NCI-H2171 (cell line): ENCODE measurements around the gene ASB11.
"Not testable (repeated sequence)": the region's sequence is repeated elsewhere in the genome, so short reads cannot be mapped to it uniquely, and the experiment has no call there.

Experiments
- DNase-seq: peaks from one replicate; lab custom pipeline; 2025; lab: John Stamatoyannopoulos, UW

Gene ASB11

DNA sequence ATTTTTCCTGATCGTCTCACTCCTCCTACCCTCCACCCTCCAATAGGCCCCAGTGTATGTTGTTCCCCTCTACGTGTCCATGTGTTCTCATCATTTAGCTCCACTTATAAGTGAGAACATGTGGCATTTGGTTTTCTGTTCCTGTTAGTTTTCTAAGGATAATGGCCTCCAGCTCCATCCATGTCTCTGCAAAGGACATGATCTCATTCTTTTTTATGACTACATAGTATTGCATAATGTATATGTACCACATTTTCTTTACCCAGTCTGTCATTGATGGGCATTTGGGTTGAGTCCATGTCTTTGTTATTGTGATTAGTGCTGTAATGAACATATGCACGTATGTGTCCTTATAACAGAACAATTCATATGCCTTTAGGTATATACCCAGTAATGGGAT lies 9.5 kb downstream of the ASB11 start:
- not testable (repeated sequence) for DNase-seq

DNA sequence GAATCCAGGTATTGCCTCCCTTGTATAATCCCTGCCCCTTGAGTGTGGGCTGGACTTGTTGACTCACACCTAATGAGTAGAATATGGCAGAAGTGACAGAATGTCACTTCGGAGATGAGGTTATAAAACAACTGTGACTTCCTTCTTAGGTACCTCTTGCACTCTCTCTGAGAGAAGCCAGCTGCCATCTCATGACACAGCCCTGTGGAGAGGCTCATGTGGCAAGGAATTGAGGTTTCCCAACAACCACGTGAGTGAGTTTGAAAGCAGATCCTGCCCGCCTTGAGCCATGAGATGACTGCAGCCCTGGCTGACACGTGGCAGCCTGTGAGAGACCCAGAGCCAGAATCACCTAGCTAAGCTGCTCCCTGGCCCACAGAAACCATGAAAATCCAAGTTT lies 13.5 kb downstream of the ASB11 start:
- DNase-seq: no peak

DNA sequence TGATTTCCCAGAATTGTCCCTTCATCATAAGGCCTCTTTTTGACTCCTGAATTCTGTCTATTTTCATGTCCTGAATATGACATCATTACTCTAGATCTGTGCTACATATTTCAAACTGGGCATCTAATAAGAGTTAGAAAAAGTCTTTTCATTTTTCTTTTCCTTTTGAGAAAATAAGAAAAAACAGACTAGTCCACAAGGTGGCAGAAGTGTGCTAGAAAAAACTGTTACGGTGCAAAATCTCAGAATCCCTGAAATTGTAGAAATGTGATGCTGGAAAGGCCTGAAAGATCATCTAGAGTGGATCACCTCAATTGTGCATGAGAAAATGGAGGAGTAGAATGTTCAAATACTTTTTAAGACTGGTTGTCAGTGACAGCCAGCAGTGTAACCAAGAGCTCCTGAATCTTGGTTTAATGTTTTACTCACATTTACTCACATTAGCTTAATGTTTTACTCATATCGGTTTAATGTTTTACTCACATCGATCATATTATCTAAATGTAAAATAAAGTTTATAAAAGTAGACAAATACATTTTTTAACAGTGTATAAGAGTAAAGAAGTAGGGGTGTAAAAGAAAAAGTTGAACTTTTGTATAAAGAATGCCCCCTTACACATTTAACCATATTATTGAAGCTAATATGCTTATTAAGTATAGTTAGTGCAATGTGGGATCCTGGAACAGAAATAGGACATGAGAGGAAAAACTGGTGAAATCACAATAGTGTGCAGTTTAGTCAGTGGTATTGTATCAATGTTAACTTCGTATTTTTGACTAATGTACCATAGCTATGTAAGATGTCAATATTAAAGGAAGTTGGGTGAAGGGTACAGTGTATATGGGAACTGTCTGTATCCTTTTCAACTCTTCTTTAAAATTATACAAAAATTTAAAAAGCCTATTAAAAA lies 15.2 kb downstream of the ASB11 start:
- peak; percentile 12 for DNase-seq

DNA sequence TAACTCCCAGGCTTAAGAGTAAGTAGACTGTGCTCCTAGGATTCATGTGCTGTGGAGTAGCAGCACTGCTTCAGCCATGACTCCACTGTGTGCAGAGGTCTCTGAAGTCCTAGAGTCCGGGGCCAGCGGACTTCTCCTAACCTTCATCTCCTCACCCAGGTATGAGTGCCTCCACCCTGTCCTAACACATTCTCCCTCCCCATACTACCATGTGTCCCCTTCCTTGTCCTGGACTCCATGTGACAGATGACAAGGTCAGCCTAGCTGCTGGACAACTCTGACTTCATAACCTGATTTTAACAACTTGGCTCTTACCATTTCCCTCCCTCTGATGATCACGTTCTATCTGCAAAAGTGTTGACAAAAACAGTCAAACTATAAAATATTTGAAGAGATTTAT lies 16.7 kb downstream of the ASB11 start:
- DNase-seq: no peak

DNA sequence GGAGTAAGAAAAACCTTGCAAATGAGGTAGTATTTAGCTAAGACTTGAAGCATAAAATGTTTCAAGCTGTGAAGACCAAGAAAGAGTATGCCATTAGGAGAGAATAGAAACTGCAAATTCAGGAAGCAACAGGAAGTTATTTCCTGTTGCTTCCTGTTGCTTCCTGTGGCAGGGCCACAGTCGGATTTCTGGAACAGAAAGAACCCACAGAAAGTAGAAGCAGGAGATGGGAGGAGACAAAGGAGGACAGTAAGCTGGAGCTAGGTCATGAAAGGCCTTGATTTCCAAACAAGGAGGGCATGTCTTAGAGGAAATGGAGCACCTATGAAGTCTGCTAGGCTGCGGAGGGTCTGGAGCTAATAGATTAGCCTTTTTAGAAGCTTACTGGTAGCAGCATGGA lies 17.2 kb downstream of the ASB11 start:
- DNase-seq: no peak

DNA sequence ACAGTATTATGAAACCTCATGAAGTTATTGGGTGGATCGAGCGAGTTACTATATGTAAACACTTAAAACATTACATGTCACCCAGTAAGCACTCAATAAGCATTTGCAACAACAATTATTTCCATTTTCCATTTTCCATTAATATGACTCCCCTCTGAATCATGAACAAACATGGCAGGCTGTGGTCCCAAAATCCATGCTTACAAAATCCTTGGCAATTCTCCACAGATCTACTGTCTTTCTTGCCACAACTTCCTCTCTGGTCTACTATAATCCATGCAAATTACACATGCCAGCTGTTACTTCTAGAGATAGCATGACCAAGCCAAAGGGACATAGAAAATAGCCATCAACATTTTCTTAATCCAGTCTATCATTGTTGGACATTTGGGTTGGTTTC lies 22.0 kb downstream of the ASB11 start:
- DNase-seq: no peak

DNA sequence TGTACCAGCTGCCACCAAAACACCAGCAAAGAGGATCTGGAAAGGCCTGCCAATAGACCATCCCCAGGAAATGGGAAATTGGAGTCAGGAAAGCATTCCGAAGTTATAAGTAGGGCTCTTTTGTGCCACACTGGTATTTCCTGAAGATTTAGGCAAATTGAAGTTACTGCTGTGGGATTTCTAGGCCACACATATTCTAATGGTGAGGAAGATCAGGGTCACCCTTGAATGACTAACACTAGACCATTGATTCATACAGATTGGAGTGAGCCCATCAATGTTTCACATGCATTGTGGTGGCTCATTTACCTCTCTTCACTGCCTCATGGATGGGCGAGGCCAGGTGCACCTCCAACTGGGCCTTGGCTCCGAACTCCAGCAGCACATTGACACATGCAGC lies 22.6 kb downstream of the ASB11 start:
- DNase-seq: no peak

DNA sequence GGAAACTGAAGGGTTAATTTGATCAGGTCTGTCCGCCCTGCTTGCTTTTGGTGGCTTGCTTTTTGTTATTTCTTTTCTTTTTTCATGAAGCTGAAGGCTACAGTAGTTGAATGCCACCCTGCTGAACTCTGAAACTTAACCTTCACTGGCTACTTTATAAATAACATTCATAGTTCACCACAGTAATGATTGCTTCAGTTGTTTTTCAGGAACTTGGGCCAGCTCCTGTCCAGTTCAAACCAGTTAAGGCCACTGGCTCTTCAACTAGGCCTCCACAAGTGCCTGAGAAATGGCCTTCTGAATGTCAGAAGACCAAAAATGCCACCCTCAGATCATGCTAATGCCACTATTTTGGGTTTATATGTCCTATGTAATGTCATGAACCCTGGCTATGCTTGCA lies 37.8 kb downstream of the ASB11 start:
- no peak for DNase-seq

DNA sequence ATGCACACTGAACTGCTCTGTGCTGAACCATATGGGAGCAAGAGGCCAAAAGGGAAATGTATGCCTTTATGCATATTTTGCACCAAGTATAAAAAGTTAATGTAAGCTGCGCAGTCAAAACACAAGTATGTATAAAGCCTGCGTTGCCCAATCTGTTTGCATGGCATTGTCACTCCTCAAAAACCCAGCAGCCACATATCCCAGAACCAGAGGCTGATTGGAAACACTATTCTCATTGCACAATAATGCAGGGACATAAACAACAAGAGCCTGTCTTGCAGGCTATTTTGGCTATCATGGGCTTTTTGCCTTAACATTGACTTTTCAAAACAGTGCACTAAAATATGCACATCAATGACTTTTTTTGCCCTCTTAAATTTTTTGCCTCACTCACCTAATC lies 40.5 kb downstream of the ASB11 start:
- DNase-seq: no peak

DNA sequence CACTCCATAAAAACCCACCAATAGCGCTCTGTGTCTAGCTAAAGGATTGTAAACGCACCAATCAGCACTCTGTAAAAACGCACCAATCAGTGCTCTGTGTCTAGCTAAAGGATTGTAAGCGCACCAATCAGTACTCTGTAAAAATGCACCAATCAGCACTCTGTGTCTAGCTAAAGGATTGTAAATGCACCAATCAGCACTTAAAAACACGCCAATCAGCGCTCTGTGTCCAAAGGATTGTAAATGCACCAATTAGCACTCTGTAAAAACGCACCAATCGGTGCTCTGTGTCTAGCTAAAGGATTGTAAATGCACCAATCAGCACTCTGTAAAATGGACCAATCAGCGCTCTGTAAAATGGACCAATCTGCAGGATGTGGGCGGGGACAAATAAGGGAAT lies 42.2 kb downstream of the ASB11 start:
- DNase-seq: not testable (repeated sequence)

DNA sequence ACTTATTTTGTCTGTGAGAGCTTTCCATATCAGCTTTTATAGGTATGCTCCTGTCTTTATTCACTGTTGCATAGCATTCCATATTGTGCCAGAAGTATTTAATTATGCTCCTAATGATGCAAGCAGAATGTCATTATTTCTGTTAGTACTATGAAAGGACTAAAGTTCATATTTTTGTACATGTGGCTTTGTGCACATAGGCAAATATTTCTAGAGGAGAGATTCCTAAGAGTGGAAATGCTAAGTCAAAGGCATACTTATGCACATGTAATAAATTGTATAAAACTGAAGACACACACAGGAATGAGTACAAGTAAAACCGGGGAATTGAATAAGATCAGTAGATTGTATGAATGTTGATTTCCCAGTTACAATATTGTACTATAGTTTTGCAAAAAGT lies 43.7 kb downstream of the ASB11 start:
- DNase-seq: no peak

DNA sequence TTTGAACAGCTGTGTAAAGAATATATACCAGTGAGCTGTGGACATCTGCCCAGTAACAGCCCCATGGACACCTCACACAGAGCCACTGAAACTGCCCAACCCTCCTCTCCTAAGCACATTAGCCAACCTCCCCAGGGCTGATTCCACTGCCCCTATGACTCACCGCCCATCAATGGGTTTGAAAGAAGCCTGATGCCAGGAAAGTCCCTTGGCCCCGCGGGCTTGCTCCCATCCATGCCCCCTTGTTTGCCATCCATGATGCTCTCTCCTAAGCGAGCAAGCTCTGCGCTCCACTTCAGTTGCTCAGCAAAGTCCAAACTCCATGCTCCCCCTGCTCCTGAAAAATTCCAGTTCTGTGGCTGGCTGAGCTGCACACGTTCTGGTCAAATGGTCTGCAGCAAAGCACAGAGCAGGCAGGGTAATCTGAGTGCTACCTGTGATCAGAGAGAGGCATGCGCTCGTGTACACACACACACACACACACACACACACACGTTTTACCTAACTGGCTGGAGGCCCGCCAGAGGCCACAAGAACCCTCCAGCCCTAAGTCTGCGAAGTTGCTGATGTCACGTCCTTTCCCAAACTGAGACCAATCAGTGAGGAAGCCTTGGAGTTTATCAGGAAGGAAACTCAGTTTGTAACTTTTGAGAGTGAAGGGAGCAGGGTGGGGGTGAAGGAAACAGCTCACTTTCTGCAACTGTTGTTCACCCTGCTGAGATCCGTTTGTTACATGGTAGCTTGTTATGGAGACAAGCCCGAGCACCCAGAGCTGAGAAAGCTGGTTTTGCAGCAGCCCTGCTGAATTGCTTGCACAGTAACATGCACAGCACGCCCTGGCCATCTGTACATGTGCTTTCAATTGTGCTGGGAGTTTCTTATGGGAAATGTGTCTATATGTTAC lies 45.6 kb downstream of the ASB11 start, which contains the start of gene ASB9:
TSS of gene ASB9 (minus strand) at position 466 of the 904 bp plus-strand sequence. CDS start at position 257, 209 bp downstream.
- DNase-seq: peak; percentile 15

DNA sequence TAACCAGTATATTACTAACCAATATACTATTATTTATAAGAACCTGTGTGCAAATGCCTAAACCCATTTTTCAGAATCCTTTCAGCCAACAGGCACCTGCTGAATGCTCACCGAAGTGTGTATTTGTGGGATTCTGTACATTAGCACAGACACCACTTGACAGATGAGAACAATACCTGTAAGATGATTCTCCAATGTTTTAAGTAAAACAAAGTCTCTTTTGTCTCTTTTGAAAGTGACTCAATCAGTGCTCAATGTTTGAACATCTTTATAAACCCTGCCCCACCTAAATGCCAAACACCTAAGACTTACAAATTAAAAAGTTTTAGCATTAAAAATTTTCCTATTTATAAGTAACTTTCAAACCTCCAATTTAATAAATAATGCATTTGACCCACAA lies 46.3 kb downstream of the ASB11 start:
- DNase-seq: no peak

DNA sequence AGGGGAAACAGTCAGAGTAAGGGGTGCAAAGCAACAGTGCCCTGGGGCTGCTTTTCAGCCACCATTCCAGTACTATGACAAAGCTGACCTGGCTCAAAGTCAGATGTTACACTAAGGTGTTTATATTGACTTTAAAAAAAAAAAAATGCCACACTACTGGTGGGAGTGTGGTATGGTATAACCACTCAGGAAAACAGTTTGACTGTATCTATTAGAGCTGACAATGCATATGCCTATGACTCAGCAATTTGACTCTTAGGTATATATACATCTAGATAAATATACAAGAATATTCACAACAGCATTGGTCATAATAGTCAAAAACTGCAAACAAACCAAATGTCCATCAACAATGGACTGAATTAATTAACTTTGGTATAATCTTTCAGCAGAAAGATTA lies 60.6 kb downstream of the ASB11 start:
- DNase-seq: no peak

DNA sequence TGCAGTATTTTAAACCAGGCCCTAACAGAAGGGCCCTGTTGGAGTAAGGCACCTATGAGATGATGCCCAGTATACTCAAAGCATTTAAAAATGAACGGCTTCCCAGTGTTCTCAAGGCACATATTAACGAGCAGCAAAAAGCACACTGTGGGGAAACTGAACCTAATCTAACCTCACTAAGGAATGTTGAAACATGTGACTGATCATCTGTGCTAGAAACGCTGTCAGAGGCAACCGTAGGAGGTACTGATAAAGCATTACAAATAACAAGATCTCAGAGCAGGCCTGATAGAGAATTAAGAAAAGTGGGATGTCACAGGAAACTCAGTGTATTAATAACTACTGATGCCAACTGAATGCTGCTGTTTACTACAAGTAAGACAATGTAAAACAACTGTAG lies 69.5 kb downstream of the ASB11 start:
- DNase-seq: no peak

DNA sequence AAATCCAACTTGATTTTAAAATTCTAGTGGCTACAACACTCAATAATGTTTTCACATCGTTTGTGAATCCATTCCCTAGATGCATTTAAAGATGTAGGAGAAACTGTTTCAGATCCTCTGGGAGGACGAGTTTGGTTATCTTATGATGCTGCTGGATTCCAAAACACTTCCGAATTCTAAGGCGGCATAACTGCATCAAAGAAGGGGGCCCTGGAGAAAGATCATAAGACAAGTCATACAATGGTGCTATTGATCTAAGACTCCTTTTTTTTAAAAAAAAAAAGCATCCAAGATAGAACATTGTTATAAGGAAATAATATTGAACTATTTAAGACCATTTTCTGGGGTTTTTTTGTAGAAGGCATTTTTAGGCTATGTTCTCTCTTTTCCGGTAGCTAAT lies 71.0 kb downstream of the ASB11 start:
- DNase-seq: no peak

DNA sequence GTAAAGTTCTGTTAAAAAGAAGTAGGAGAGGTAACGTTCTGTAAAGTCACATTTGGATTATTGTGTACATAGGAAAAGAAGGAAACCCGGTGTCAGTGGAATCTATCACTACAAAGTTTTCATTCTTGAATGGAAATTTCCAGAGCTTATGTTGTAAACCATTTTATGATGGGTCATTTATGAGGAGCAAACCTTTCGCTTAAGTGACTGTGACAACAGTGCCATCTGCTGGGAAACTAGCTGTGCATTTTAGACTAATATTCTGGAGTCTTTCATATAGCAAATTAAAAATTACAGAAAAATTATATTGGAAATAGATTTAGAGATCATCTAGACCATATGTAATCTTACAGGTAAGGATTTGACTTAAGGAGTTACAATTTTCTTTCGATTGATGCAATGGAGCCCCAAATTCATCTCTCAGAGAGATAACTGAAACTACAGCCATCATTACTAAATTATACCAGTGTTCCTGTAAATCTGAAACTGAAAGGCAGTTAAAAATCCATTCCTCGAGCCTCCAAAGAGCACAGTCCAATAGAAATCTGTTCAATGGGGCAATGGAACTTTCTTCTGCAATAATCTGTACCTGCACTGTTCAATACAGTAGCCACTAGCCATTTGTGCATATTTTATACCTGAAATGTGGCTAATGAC lies 72.4 kb downstream of the ASB11 start:
- DNase-seq: peak; percentile 19

DNA sequence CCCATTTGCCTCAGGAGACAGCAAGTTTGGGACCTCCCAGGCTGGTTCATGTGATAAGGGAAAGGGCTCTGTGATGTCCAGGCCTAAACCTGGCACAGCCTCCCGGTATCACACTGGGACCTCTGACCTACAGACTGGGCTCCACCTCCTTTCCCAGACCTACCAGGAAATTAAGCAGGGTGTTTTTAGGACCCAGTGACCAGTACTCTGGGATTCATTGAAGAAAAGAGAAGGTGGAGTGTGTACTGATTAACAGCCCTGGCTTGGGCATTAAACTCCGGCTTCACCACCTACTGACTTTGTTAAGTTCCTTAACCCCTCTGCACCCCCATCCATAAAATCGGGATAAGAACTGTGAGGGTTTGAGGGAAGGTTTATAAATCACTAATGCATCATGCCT lies 74.1 kb downstream of the ASB11 start:
- no peak for DNase-seq

DNA sequence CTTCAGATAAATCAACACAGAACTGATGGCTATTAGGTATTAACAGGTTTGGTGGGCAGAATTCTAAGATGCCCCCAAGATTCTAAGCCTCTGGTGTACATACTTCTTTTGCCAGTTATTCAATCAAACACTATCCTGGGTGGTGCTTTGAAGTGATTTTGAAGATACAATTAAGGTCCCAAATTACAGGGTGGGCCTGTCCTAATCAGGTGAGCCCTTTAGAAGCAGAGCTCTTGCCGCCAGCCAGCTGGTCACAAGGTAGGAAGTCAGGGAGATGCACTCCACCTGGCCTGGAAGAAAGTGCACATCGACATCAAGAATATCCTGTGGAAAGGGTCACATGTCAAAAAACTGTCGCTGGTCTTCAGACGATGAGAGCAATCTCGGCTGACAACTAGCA lies 75.0 kb downstream of the ASB11 start:
- DNase-seq: no peak

DNA sequence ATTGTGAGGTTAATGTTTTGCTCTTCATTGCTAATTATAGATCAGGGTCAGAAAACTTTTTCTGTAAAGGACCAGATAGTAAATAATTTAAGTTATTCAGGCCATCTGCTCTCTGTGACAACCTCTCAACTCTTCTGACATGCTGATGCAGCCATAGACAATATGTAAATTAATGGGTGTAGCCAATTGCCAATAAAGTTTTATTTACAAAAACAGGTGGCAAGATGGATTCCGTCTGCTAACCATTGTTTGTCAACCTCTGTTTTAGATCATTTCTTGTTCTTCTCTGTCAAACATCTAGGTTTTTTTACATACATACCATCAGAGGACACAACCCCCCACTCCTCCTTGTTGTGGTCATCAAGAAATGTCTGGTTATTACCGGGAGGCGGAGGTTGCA lies 79.3 kb downstream of the ASB11 start:
- DNase-seq: no peak

DNA sequence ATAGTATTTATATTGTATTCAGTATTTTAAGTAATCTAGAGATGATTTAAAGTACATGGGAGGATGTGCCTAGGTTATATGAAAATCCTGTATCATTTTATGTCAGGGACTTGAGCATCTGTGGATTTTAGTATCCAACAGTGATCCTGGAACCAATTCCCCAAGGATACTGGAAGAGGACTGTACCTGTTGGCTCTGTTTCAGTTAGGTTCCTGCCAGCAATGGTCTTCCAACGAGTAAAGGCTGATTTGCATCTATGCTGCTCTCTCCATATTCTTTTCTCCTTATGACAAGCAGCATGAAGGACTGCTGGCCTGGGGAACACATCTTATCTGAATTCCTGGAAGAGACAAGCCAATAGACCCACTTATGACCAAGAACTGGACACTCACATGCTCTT lies 80.4 kb downstream of the ASB11 start:
- DNase-seq: no peak

DNA sequence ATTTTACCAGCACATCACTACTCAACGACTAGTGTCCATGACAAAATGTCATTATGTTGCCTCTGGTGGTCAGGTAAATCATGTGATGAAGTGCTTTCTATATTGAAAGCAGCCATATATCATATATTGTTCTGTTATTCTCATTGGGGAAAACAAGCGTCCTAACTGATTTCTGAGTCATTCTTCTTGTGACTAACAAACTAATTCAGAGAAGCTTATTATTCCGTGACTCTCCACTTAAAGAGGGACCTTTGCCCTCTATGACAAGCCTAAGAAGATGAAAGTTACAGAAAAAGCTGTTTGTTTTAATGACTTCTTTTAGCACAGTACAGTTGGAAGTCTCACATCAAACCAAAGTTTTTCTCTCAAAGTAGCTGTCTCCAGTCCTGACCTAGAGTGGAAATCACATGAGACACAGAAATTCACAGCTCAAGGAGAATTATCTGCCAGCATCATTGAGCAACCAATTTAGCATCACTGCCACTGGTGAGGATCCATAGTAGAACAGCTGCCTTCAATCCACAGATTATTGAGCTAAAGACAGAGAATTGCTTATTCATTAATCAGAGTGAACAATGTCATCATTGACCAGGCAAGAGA lies 81.9 kb downstream of the ASB11 start:
- no peak for DNase-seq
